ENCODE measurements around the gene ASB15. TPM values are rescaled to one million over a fixed set of nuclear protein-coding genes. Genes with fewer than 3 reads are reported as not detected.

Gene ASB15
- total and polyA plus RNA-seq, 2 donors (not counting 3 experiments of a cell fraction or from before 2014, with no cell fraction given) = not detected

DNA sequence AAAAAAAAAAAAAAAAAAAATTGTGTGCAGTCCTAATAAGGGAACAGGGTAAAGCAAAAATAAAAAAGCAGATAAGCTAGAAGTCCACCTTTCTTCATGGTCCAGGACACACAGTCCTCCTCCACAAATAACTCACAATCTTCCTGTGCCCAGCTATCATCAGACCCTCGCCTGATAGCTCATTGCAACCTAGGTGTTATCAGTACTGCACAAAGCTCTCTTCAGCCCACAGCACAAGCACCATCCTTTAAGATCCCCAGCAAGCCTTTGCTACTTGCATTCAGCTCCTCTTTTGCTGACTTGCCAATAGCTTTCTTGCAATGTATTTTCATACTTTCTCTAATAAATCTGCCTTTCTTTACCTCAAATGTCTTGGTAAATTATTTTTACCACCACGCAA is 49.0 kb upstream of the ASB15 start:
- no peaks in the 10 kb centered on the region for H4K20me1 ChIP-seq (replicated peaks; ENCODE audit: control insufficient read depth, extremely low read depth, insufficient read depth, low read length)
- FAIRE-seq (no peak), DNase-seq (ENCODE audit: low read depth, low spot score) (no peak)
- peaks cover 2 to 3% of the 10 kb centered on the region in 2 experiments for H3K36me3 ChIP-seq (ENCODE audit: control insufficient read depth in 2 of 2, extremely low read depth in 1 of 2, insufficient read depth in 2 of 2, low read length in 2 of 2)
- dilution Hi-C loops (cut with MboI; ENCODE audit: extremely low pct_ligation_motif_present, low sequenced_read_pairs) = no loop called here
- H3K9me3 ChIP-seq (replicated peaks; ENCODE audit: control insufficient read depth, insufficient read depth, low read length) = no peaks in the 10 kb centered on the region
- H3K4me1 ChIP-seq (ENCODE audit: control insufficient read depth, extremely low read depth, insufficient read depth, low read length) = peaks cover 6% of the 10 kb centered on the region
- CTCF ChIA-PET = interaction anchor here (1.2 kb wide), 1 partner anchor 12 kb away, joined by 3 read pairs; no protein-coding TSS in a partner anchor
- no peak overlapping the region for H3K9ac ChIP-seq (replicated peaks; ENCODE audit: extremely low read depth, insufficient read depth, low read length)
- no peak overlapping the region for H3K27ac ChIP-seq (ENCODE audit: insufficient read depth, low read depth, low read length)
- BruUV-seq (replicated peaks) = no TSS peak
- H3K27me3 ChIP-seq (ENCODE audit: control insufficient read depth in 2 of 2, insufficient read depth in 2 of 2, low read length in 2 of 2) = no peaks in the 10 kb centered on the region
- no peak overlapping the region for H3K4me2 ChIP-seq (ENCODE audit: insufficient read depth, low read length)
- no peak for TF ChIP-seq POLR2A (IDR thresholded peaks at IDR 0.05; ENCODE audit: low read depth, low read length)
- TF ChIP-seq GATA2 (IDR thresholded peaks at IDR 0.05; ENCODE audit: insufficient read depth, insufficient read length, low read depth, low read length) = no peak
- H3K79me2 ChIP-seq (ENCODE audit: control insufficient read depth, insufficient read depth, low read length) = peaks cover 23% of the 10 kb centered on the region
- H2AFZ ChIP-seq (ENCODE audit: low read depth, low read length) = no peak overlapping the region
- intact Hi-C loops (cut with micrococcal nuclease) = no loop called here
- no peak overlapping the region for H3K4me3 ChIP-seq (replicated peaks in 1 of 3; ENCODE audit: insufficient read depth in 1 of 3, low read depth in 1 of 3, low read length in 3 of 3)
- no peaks in the 10 kb centered on the region for H3K9me1 ChIP-seq (replicated peaks; ENCODE audit: control insufficient read depth, extremely low read depth, insufficient read depth, low read length)
- POLR2A ChIA-PET = interaction anchor here (0.6 kb wide), 1 partner anchor 66 kb away, joined by 5 read pairs; no protein-coding TSS in a partner anchor

DNA sequence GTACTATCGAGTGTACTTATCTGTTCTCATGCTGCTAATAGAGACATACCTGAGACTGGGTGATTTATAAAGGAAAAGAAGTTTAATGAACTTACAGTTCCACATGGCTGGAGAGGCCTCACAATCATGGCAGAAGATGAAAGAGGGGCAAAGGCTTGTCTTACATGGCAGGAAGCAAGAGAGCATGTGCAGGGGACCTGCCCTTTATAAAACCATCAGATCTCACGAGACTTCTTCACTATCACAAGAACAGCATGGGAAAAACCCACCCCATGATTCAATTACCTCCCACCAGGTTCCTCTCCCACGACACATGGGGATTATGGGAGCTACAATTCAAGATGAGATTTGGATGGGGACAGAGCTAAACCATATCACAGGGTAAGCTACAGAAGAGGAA is 48.5 kb upstream of the ASB15 start:
- POLR2A ChIA-PET = interaction anchor here (0.6 kb wide), 1 partner anchor 65 kb away, joined by 5 read pairs; no protein-coding TSS in a partner anchor
- H3K4me3 ChIP-seq (replicated peaks in 1 of 3; ENCODE audit: insufficient read depth in 1 of 3, low read depth in 1 of 3, low read length in 3 of 3) = no peak overlapping the region
- peaks cover 23% of the 10 kb centered on the region for H3K79me2 ChIP-seq (ENCODE audit: control insufficient read depth, insufficient read depth, low read length)
- FAIRE-seq (no peak), DNase-seq (ENCODE audit: low read depth, low spot score) (no peak)
- no peak overlapping the region for H3K9ac ChIP-seq (replicated peaks; ENCODE audit: extremely low read depth, insufficient read depth, low read length)
- dilution Hi-C loops (cut with MboI; ENCODE audit: extremely low pct_ligation_motif_present, low sequenced_read_pairs) (no loop called here), intact Hi-C loops (cut with micrococcal nuclease) (no loop called here)
- H2AFZ ChIP-seq (ENCODE audit: low read depth, low read length) = no peak overlapping the region
- H3K9me1 ChIP-seq (replicated peaks; ENCODE audit: control insufficient read depth, extremely low read depth, insufficient read depth, low read length) = no peaks in the 10 kb centered on the region
- no peaks in the 10 kb centered on the region for H3K9me3 ChIP-seq (replicated peaks; ENCODE audit: control insufficient read depth, insufficient read depth, low read length)
- no peak overlapping the region for H3K4me2 ChIP-seq (ENCODE audit: insufficient read depth, low read length)
- no TSS peak for BruUV-seq (replicated peaks)
- TF ChIP-seq, protein P1, sequence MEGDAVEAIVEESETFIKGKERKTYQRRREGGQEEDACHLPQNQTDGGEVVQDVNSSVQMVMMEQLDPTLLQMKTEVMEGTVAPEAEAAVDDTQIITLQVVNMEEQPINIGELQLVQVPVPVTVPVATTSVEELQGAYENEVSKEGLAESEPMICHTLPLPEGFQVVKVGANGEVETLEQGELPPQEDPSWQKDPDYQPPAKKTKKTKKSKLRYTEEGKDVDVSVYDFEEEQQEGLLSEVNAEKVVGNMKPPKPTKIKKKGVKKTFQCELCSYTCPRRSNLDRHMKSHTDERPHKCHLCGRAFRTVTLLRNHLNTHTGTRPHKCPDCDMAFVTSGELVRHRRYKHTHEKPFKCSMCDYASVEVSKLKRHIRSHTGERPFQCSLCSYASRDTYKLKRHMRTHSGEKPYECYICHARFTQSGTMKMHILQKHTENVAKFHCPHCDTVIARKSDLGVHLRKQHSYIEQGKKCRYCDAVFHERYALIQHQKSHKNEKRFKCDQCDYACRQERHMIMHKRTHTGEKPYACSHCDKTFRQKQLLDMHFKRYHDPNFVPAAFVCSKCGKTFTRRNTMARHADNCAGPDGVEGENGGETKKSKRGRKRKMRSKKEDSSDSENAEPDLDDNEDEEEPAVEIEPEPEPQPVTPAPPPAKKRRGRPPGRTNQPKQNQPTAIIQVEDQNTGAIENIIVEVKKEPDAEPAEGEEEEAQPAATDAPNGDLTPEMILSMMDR (IDR thresholded peaks at IDR 0.05; ENCODE audit: extremely low read depth in 1 of 2, insufficient read depth in 1 of 2, low read depth in 1 of 2, low read length in 2 of 2) = no peak
- TF ChIP-seq, protein P2, sequence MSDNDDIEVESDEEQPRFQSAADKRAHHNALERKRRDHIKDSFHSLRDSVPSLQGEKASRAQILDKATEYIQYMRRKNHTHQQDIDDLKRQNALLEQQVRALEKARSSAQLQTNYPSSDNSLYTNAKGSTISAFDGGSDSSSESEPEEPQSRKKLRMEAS (IDR thresholded peaks at IDR 0.05; ENCODE audit: insufficient read depth, insufficient read length) = no peak
- no peak for TF ChIP-seq MYC (IDR thresholded peaks at IDR 0.05; ENCODE audit: low read depth, low read length)
- no peak for TF ChIP-seq POLR2A (IDR thresholded peaks at IDR 0.05; ENCODE audit: low read depth, low read length)
- TF ChIP-seq POLR2AphosphoS5 (IDR thresholded peaks at IDR 0.05; ENCODE audit: insufficient read depth, low read depth, low read length) = no peak
- TF ChIP-seq JUN (IDR thresholded peaks at IDR 0.05; ENCODE audit: borderline replicate concordance, insufficient read depth, insufficient read length, low read depth) = no peak
- no peak for TF ChIP-seq EZH2 (IDR thresholded peaks at IDR 0.05; ENCODE audit: borderline replicate concordance, low read depth, low read length, severe bottlenecking)
- no peak for TF ChIP-seq GATA2 (IDR thresholded peaks at IDR 0.05; ENCODE audit: insufficient read depth, insufficient read length, low read depth, low read length)
- no peak for TF ChIP-seq FOS (IDR thresholded peaks at IDR 0.05; ENCODE audit: borderline replicate concordance, insufficient read depth, low read length)
- no peaks in the 10 kb centered on the region for H3K27me3 ChIP-seq (ENCODE audit: control insufficient read depth in 2 of 2, insufficient read depth in 2 of 2, low read length in 2 of 2)
- peaks cover 2 to 3% of the 10 kb centered on the region in 2 experiments for H3K36me3 ChIP-seq (ENCODE audit: control insufficient read depth in 2 of 2, extremely low read depth in 1 of 2, insufficient read depth in 2 of 2, low read length in 2 of 2)
- H3K4me1 ChIP-seq (ENCODE audit: control insufficient read depth, extremely low read depth, insufficient read depth, low read length) = peaks cover 6% of the 10 kb centered on the region
- no peaks in the 10 kb centered on the region for H4K20me1 ChIP-seq (replicated peaks; ENCODE audit: control insufficient read depth, extremely low read depth, insufficient read depth, low read length)
- H3K27ac ChIP-seq (ENCODE audit: insufficient read depth, low read depth, low read length) = no peak overlapping the region
- CTCF ChIA-PET = interaction anchor here (0.9 to 1.2 kb wide), 2 partner anchors 13 to 59 kb away, joined by 3 read pairs; no protein-coding TSS in a partner anchor

Data from endothelial cell of umbilical vein (primary cell).